K562 (cell line): ENCODE results near the gene TLR6. TPM values are rescaled to one million over a fixed set of nuclear protein-coding genes. Genes with fewer than 3 reads are reported as not detected.

Source experiments
- CBFB ChIP-seq: sonication (generic); formaldehyde crosslinking; IDR thresholded peaks from 2 replicates; pipeline ENCODE4 v1.4.0; 2020; ENCODE audit warnings: mild to moderate bottlenecking, missing genetic modification reagents
- CREB3L1 ChIP-seq: fragments of 450-650 bp; IDR thresholded peaks from 2 replicates; pipeline ENCODE4 v1.6.1; 2014; ENCODE audit warnings: low read depth, mild to moderate bottlenecking, moderate library complexity, borderline replicate concordance
- FOXA1 ChIP-seq: fragments of 450-650 bp; IDR thresholded peaks from 2 replicates; pipeline ENCODE4 v1.6.1; 2016; ENCODE audit warnings: mild to moderate bottlenecking, borderline replicate concordance
- FOXJ2 ChIP-seq: fragments of 200-800 bp; sonication (Bioruptor generic); IDR thresholded peaks from 2 replicates; pipeline ENCODE4 v1.6.1; 2016; ENCODE audit warnings: missing genetic modification characterization, missing compliant biosample characterization
- FOXK1 ChIP-seq: sonication (generic); formaldehyde crosslinking; IDR thresholded peaks from 2 replicates; pipeline ENCODE4 v1.8.0; 2022; ENCODE audit warnings: missing genetic modification reagents, mild to moderate bottlenecking, borderline replicate concordance
- HDAC6 ChIP-seq: IDR thresholded peaks from 2 replicates; pipeline ENCODE4 v1.6.1; 2012; ENCODE audit warnings: low read depth, mild to moderate bottlenecking, control low read depth, inconsistent platforms, low read length, moderate library complexity
- MAFK ChIP-seq: IDR thresholded peaks from 2 replicates; pipeline ENCODE4 v1.6.1; 2011; ENCODE audit warnings: low read length, improper control_type of control experiment
- MXI1 ChIP-seq: IDR thresholded peaks from 2 replicates; pipeline ENCODE4 v1.6.1; 2011; ENCODE audit warnings: low read depth, mild to moderate bottlenecking, improper control_type of control experiment, low read length
- NFATC3 ChIP-seq: fragments of 450-650 bp; IDR thresholded peaks from 2 replicates; pipeline ENCODE4 v1.6.1; 2017; ENCODE audit warnings: mild to moderate bottlenecking
- NONO ChIP-seq, 2 experiments: fragments of 200-400 bp in 1 of 2; fragments of 450-650 bp in 1 of 2; formaldehyde crosslinking in 1 of 2; IDR thresholded peaks; 2 replicates each; pipeline ENCODE4 v1.6.1; 2017; ENCODE audit warnings: low read depth in 2 of 2, mild to moderate bottlenecking in 2 of 2, moderate library complexity in 2 of 2, low read length in 1 of 2
- PRDM10 ChIP-seq: fragments of 450-650 bp; IDR thresholded peaks from 2 replicates; pipeline ENCODE4 v1.6.1; 2018; ENCODE audit not compliant: partially characterized antibody
- SAP30 ChIP-seq: fragments of 200-600 bp; sonication (generic); IDR thresholded peaks from 2 replicates; pipeline ENCODE4 v1.6.1; 2012; ENCODE audit warnings: borderline replicate concordance, low read depth, mild to moderate bottlenecking, moderate library complexity, low read length, control low read depth, inconsistent platforms; ENCODE audit not compliant: insufficient read depth, poor library complexity, severe bottlenecking
- SMARCE1 ChIP-seq: fragments of 450-650 bp; IDR thresholded peaks from 2 replicates; pipeline ENCODE4 v1.7.1; 2016; ENCODE audit warnings: mild to moderate bottlenecking
- SRF ChIP-seq, 2 experiments: fragments of 250-450, 450-650 bp in 1 of 2; sonication (Bioruptor Pico) in 1 of 2; sonication (generic) in 1 of 2; formaldehyde crosslinking; IDR thresholded peaks; 2 replicates each; pipeline versions ENCODE4 v1.5.0 to v1.5.1; 2020 to 2022; ENCODE audit warnings: mild to moderate bottlenecking in 1 of 2, missing genetic modification reagents in 1 of 2
- TAF15 ChIP-seq: fragments of 200-400 bp; formaldehyde crosslinking; IDR thresholded peaks from 2 replicates; pipeline ENCODE4 v1.6.1; 2017; ENCODE audit warnings: mild to moderate bottlenecking, low read depth, low read length, moderate library complexity
- TOE1 ChIP-seq, 2 experiments: fragments of 450-650 bp in 1 of 2; sonication (generic) in 1 of 2; formaldehyde crosslinking in 1 of 2; IDR thresholded peaks; 2 replicates each; pipeline versions ENCODE4 v1.7.1 to v1.8.0; 2016 to 2022; ENCODE audit warnings: borderline replicate concordance in 2 of 2, mild to moderate bottlenecking in 2 of 2, antibody characterized with exemption in 1 of 2, inconsistent platforms in 1 of 2, low read depth in 1 of 2, missing genetic modification reagents in 1 of 2, moderate library complexity in 1 of 2
- XRCC3 ChIP-seq: fragments of 450-650 bp; IDR thresholded peaks from 2 replicates; pipeline ENCODE4 v1.6.1; 2017; ENCODE audit warnings: mild to moderate bottlenecking, moderate library complexity
- ZNF134 ChIP-seq: fragments of 250-450 bp; sonication (Bioruptor Pico); conservative IDR thresholded peaks from 2 replicates; pipeline ENCODE4 v1.4.0; 2020
- ZNF23 ChIP-seq: fragments of 250-450 bp; sonication (Bioruptor Pico); IDR thresholded peaks from 2 replicates; pipeline ENCODE4 v1.4.0; 2020; ENCODE audit warnings: mild to moderate bottlenecking
- ZNF589 ChIP-seq: fragments of 200-800 bp; sonication (Bioruptor generic); IDR thresholded peaks from 2 replicates; pipeline ENCODE4 v1.6.1; 2016; ENCODE audit warnings: low read depth, missing genetic modification characterization, missing compliant biosample characterization
- ZNF778 ChIP-seq: fragments of 450-650 bp; formaldehyde crosslinking; IDR thresholded peaks from 2 replicates; pipeline ENCODE4 v1.4.0; 2020; ENCODE audit warnings: mild to moderate bottlenecking, moderate library complexity
- polyA plus RNA-seq, 8 experiments: library from polyadenylated mRNA; depleted of rRNA in 4 of 8; stranded (reverse) in 5 of 8; unstranded in 3 of 8; fragments of >200 nt; fragmentation: Nextera tagmentation in 2 of 8; fragmentation: Illumina TruSeq in 1 of 8; extraction: Ambion mirVana in 2 of 8; extraction: Trizol in 1 of 8; gene quantifications; 2 replicates each; pipeline versions ENCODE4 v1.2.1 to v1.2.3, GENCODE V29; 2011 to 2014; ENCODE audit warnings: inconsistent platforms in 1 of 8, missing spikeins in 1 of 8
- total RNA-seq, 7 experiments: library from RNA; depleted of rRNA in 6 of 7; stranded (reverse); fragments of >200 nt in 6 of 7; fragmentation: Illumina TruSeq in 2 of 7; extraction: Trizol in 2 of 7; gene quantifications; 2 replicates each; pipeline versions ENCODE4 v1.2.1 to v1.2.3, GENCODE V29; 2011 to 2021; ENCODE audit warnings: low replicate concordance in 1 of 7
- TF ChIP-seq, protein P1 (sequence below): fragments of 450-650 bp; IDR thresholded peaks from 2 replicates; pipeline ENCODE4 v1.6.1; 2016; ENCODE audit warnings: missing biosample characterization, missing genetic modification characterization

Gene TLR6
- total and polyA plus RNA-seq, 9 of the 15 experiments (the other 6 are each of a cell fraction or from before 2014, with no cell fraction given) = 0.08 to 1.9 (median 0.91) TPM

DNA sequence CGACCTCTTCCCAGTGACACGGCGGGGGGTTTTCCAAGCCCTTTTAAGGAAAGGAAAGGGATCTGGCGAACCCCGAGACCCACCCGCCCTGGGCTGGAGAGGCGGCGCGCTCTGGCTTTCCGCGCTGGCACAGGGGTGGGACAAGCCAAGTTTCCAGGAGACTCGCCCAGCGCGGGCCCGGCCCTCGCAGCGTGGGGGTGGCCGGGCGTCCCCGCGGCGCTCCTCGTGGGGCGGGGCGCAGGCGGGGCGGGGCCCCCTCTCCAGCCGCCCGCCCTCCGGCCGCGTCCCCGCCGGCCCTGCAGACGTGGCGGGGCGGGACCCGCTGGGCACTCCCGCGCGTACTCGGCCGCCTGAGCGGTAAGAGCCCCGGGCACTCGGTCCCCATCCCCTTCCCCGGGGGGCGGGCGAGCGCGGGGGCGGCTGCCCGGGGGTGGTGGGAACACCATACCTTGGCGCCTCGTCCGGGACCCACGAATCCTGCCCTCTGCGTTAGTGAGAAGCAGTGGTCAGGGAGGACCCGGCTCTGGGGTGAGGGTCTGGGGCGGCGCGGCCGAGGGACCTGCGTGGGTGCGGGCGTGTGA, 11.0 kb upstream of the TLR6 start, which contains the start of gene FAM114A1 (continued):
- TF ChIP-seq SRF (CRISPR knock-in tag; IDR thresholded peaks at IDR 0.05) (0 out of 4 replicates have a peak, but pooled peaks of 1 of the 2 experiments have one; percentile 50), NFATC3 (no peak), MAFK (no peak), ZNF23 (no peak), SMARCE1 (no peak), ZNF134 (no peak), TAF15 (no peak), SAP30 (no peak), XRCC3 (no peak), HDAC6 (no peak), ZNF778 (CRISPR knock-in tag) (no peak), FOXA1 (no peak), FOXJ2 (tag) (no peak), CBFB (no peak), MXI1 (no peak), CREB3L1 (peak; percentile 69; the same call in 1 of the 2 replicates), FOXK1 (no peak), PRDM10 (no peak), NONO (IDR thresholded peaks at IDR 0.05; ENCODE audit: low read depth in 2 of 2, low read length in 1 of 2) (0 out of 4 replicates have a peak, but pooled peaks of 1 of the 2 experiments have one; percentile 14), TOE1 (IDR thresholded peaks at IDR 0.05; ENCODE audit: borderline replicate concordance) (no peak), TOE1 (CRISPR knock-in tag; IDR thresholded peaks at IDR 0.05; ENCODE audit: borderline replicate concordance, low read depth) (no peak), ZNF589 (CRISPR knock-in tag) (no peak)
- TF ChIP-seq, protein P1, sequence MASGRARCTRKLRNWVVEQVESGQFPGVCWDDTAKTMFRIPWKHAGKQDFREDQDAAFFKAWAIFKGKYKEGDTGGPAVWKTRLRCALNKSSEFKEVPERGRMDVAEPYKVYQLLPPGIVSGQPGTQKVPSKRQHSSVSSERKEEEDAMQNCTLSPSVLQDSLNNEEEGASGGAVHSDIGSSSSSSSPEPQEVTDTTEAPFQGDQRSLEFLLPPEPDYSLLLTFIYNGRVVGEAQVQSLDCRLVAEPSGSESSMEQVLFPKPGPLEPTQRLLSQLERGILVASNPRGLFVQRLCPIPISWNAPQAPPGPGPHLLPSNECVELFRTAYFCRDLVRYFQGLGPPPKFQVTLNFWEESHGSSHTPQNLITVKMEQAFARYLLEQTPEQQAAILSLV (tag) = no peak
